Measurements from ENCODE around the gene STUM.

STUM gene

GRCh38 chr1:226628612-226629155 is 80.1 kb downstream of the STUM start:
- Histone ChIP-seq H3K4me3 (ENCODE audit: insufficient read length, low read depth) (no peak overlapping the region), H3K4me1 (ENCODE audit: insufficient read depth, insufficient read length) (no peaks in the 10 kb centered on the region), H3K9ac (ENCODE audit: insufficient read length, low read depth) (no peak overlapping the region), H3K9me3 (ENCODE audit: insufficient read depth, low read length) (peaks cover 8% of the 10 kb centered on the region; the same call in 1 of the 2 replicates), H3K36me3 (ENCODE audit: insufficient read depth, insufficient read length, low read length) (peaks cover 6% of the 10 kb centered on the region), H3K27me3 (ENCODE audit: insufficient read depth, insufficient read length) (peaks cover 22% of the 10 kb centered on the region)
- DNase-seq (ENCODE audit: low read depth, low spot score), result no peak
- TF ChIP-seq YY1 (IDR thresholded peaks at IDR 0.05; ENCODE audit: insufficient read depth, insufficient read length) (no peak), SUZ12 (IDR thresholded peaks at IDR 0.05; ENCODE audit: extremely low read depth, insufficient read depth, insufficient read length) (no peak), ZNF274 (IDR thresholded peaks at IDR 0.05; ENCODE audit: low read depth, low read length) (no peak)

GRCh38 chr1:226629210-226629895 is 80.8 kb downstream of the STUM start:
- TF ChIP-seq SUZ12 (IDR thresholded peaks at IDR 0.05; ENCODE audit: extremely low read depth, insufficient read depth, insufficient read length) (no peak), ZNF274 (IDR thresholded peaks at IDR 0.05; ENCODE audit: low read depth, low read length) (no peak), YY1 (IDR thresholded peaks at IDR 0.05; ENCODE audit: insufficient read depth, insufficient read length) (no peak)
- no peak for DNase-seq (ENCODE audit: low read depth, low spot score)
- Histone ChIP-seq H3K9ac (ENCODE audit: insufficient read length, low read depth) (no peak overlapping the region), H3K4me1 (ENCODE audit: insufficient read depth, insufficient read length) (no peaks in the 10 kb centered on the region), H3K4me3 (ENCODE audit: insufficient read length, low read depth) (no peak overlapping the region), H3K9me3 (ENCODE audit: insufficient read depth, low read length) (peaks cover 8% of the 10 kb centered on the region; the same call in 1 of the 2 replicates), H3K27me3 (ENCODE audit: insufficient read depth, insufficient read length) (peaks cover 22% of the 10 kb centered on the region), H3K36me3 (ENCODE audit: insufficient read depth, insufficient read length, low read length) (peaks cover 6% of the 10 kb centered on the region)

- Histone ChIP-seq H3K4me1 (ENCODE audit: insufficient read depth, insufficient read length) (peaks cover 2% of the 10 kb centered on the region), H3K9me3 (ENCODE audit: insufficient read depth, low read length) (peaks cover 8% of the 10 kb centered on the region; the same call in 1 of the 2 replicates), H3K4me3 (ENCODE audit: insufficient read length, low read depth) (no peak overlapping the region), H3K36me3 (ENCODE audit: insufficient read depth, insufficient read length, low read length) (peaks cover 9% of the 10 kb centered on the region), H3K9ac (ENCODE audit: insufficient read length, low read depth) (no peak overlapping the region), H3K27me3 (ENCODE audit: insufficient read depth, insufficient read length) (peaks cover 22% of the 10 kb centered on the region)
- TF ChIP-seq YY1 (IDR thresholded peaks at IDR 0.05; ENCODE audit: insufficient read depth, insufficient read length), result no peak
- TF ChIP-seq SUZ12 (IDR thresholded peaks at IDR 0.05; ENCODE audit: extremely low read depth, insufficient read depth, insufficient read length), result no peak
- no peak for TF ChIP-seq ZNF274 (IDR thresholded peaks at IDR 0.05; ENCODE audit: low read depth, low read length)
- DNase-seq (ENCODE audit: low read depth, low spot score), result no peak
These were observed 81.5 kb downstream of the STUM start for GRCh38 chr1:226629896-226630550.

- Histone ChIP-seq H3K4me3 (ENCODE audit: insufficient read length, low read depth) (no peak overlapping the region), H3K9me3 (ENCODE audit: insufficient read depth, low read length) (peaks cover 8% of the 10 kb centered on the region; the same call in 1 of the 2 replicates), H3K9ac (ENCODE audit: insufficient read length, low read depth) (no peak overlapping the region), H3K27me3 (ENCODE audit: insufficient read depth, insufficient read length) (peaks cover 18% of the 10 kb centered on the region), H3K4me1 (ENCODE audit: insufficient read depth, insufficient read length) (peaks cover 3% of the 10 kb centered on the region), H3K36me3 (ENCODE audit: insufficient read depth, insufficient read length, low read length) (peaks cover 9% of the 10 kb centered on the region)
- no peak for DNase-seq (ENCODE audit: low read depth, low spot score)
- TF ChIP-seq ZNF274 (IDR thresholded peaks at IDR 0.05; ENCODE audit: low read depth, low read length), result no peak
- TF ChIP-seq YY1 (IDR thresholded peaks at IDR 0.05; ENCODE audit: insufficient read depth, insufficient read length), result no peak
- TF ChIP-seq SUZ12 (IDR thresholded peaks at IDR 0.05; ENCODE audit: extremely low read depth, insufficient read depth, insufficient read length), result no peak
These were observed 82.0 kb downstream of the STUM start for GRCh38 chr1:226630592-226630991.

GRCh38 chr1:226631229-226632000 is 82.9 kb downstream of the STUM start:
- Histone ChIP-seq H3K27me3 (ENCODE audit: insufficient read depth, insufficient read length) (peaks cover 10% of the 10 kb centered on the region), H3K4me1 (ENCODE audit: insufficient read depth, insufficient read length) (peaks cover 7% of the 10 kb centered on the region), H3K9ac (ENCODE audit: insufficient read length, low read depth) (no peak overlapping the region), H3K9me3 (ENCODE audit: insufficient read depth, low read length) (peaks cover 8% of the 10 kb centered on the region; the same call in 1 of the 2 replicates), H3K36me3 (ENCODE audit: insufficient read depth, insufficient read length, low read length) (peaks cover 13% of the 10 kb centered on the region), H3K4me3 (ENCODE audit: insufficient read length, low read depth) (no peak overlapping the region)
- no peak for DNase-seq (ENCODE audit: low read depth, low spot score)
- no peak for TF ChIP-seq SUZ12 (IDR thresholded peaks at IDR 0.05; ENCODE audit: extremely low read depth, insufficient read depth, insufficient read length)
- TF ChIP-seq YY1 (IDR thresholded peaks at IDR 0.05; ENCODE audit: insufficient read depth, insufficient read length), result no peak
- no peak for TF ChIP-seq ZNF274 (IDR thresholded peaks at IDR 0.05; ENCODE audit: low read depth, low read length)

GRCh38 chr1:226632169-226632879 is 83.8 kb downstream of the STUM start:
- Histone ChIP-seq H3K4me1 (ENCODE audit: insufficient read depth, insufficient read length) (peaks cover 7% of the 10 kb centered on the region), H3K4me3 (ENCODE audit: insufficient read length, low read depth) (no peak overlapping the region), H3K9ac (ENCODE audit: insufficient read length, low read depth) (no peak overlapping the region), H3K9me3 (ENCODE audit: insufficient read depth, low read length) (no peaks in the 10 kb centered on the region), H3K36me3 (ENCODE audit: insufficient read depth, insufficient read length, low read length) (peaks cover 22% of the 10 kb centered on the region), H3K27me3 (ENCODE audit: insufficient read depth, insufficient read length) (peaks cover 3% of the 10 kb centered on the region)
- no peak for DNase-seq (ENCODE audit: low read depth, low spot score)
- TF ChIP-seq YY1 (IDR thresholded peaks at IDR 0.05; ENCODE audit: insufficient read depth, insufficient read length), result no peak
- no peak for TF ChIP-seq SUZ12 (IDR thresholded peaks at IDR 0.05; ENCODE audit: extremely low read depth, insufficient read depth, insufficient read length)
- TF ChIP-seq ZNF274 (IDR thresholded peaks at IDR 0.05; ENCODE audit: low read depth, low read length), result no peak

All from NT2/D1 (cell line).